Measurements from ENCODE around the gene MACO1.
"Not testable (repeated sequence)": the region's sequence is repeated elsewhere in the genome, so short reads cannot be mapped to it uniquely, and the experiment has no call there.

- not testable (repeated sequence) for TF ChIP-seq ATF3 (IDR thresholded peaks at IDR 0.05); REST (IDR thresholded peaks at IDR 0.05); CTCF (IDR thresholded peaks at IDR 0.05; ENCODE audit: low read depth, low read length, missing input control); ZBTB33 (IDR thresholded peaks at IDR 0.05); RXRA (IDR thresholded peaks at IDR 0.05); MAX (IDR thresholded peaks at IDR 0.05); RAD21 (IDR thresholded peaks at IDR 0.05); YY1 (IDR thresholded peaks at IDR 0.05); NR2F2 (IDR thresholded peaks at IDR 0.05); FOXA2 (IDR thresholded peaks at IDR 0.05); EGR1 (IDR thresholded peaks at IDR 0.05; ENCODE audit: low read depth in 2 of 2)
Observed at GRCh38 chr1:25419339-25419738, 11.4 kb upstream of the MACO1 start.
